Muscle layer of colon (tissue), 2 donors: ENCODE data around the gene SAFB2.
A peak's percentile ranks its signal among the peaks of the same experiment; 100 is the strongest.

Source experiments
- H3K27ac ChIP-seq: one replicate; pipeline ENCODE4 v1.7.0; 2013; ENCODE audit warnings: low read depth, mild to moderate bottlenecking, low read length, moderate library complexity
- H3K27me3 ChIP-seq, 2 donors: one replicate each; pipeline ENCODE4 v1.7.0; 2013; ENCODE audit warnings: low read length in 2 of 2, mild to moderate bottlenecking in 2 of 2; ENCODE audit not compliant: insufficient read depth in 2 of 2, control insufficient read depth in 1 of 2
- H3K36me3 ChIP-seq: one replicate; pipeline ENCODE4 v1.7.0; 2013; ENCODE audit warnings: mild to moderate bottlenecking, low read length; ENCODE audit not compliant: insufficient read depth
- H3K4me1 ChIP-seq: one replicate; pipeline ENCODE4 v1.7.0; 2013; ENCODE audit warnings: mild to moderate bottlenecking, low read length; ENCODE audit not compliant: insufficient read depth
- H3K4me3 ChIP-seq, 2 donors: one replicate each; pipeline ENCODE4 v1.7.0; 2013; ENCODE audit warnings: low read length in 2 of 2, low read depth in 1 of 2, mild to moderate bottlenecking in 1 of 2, moderate library complexity in 1 of 2
- H3K9ac ChIP-seq: one replicate; pipeline ENCODE4 v1.7.0; 2013; ENCODE audit warnings: low read length
- H3K9me3 ChIP-seq: one replicate; pipeline ENCODE4 v1.7.0; 2013; ENCODE audit warnings: mild to moderate bottlenecking, low read length
- donor health status: abdominal sarcoma.
- donor health status: Adenocarcinoma of cecum.

SAFB2 gene

DNA sequence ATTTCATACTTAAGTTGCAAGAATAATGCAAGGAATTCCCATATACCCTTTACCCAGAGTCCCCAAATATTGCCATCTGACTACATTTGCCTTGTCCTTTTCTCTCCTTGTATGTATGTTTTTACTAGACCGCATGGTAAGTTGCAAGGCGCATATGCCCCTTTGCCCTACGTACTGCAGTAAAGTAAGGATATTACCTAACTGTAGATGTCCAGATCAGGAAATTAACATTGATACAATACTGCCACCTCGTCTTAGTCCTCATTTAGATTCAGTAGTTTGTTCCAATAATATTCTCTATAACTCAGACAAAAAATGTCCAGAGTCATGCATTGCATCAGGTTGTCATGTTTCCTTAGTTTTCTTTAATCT is 9.7 kb upstream of the SAFB2 start:
- Histone ChIP-seq H3K27ac (no peak overlapping the region), H3K9ac (no peak overlapping the region), H3K36me3 (peaks cover 30% of the 10 kb centered on the region), H3K9me3 (no peaks in the 10 kb centered on the region), H3K4me3 (no peak overlapping the region), H3K27me3 (no peaks in the 10 kb centered on the region), H3K4me1 (peaks cover 55% of the 10 kb centered on the region)

DNA sequence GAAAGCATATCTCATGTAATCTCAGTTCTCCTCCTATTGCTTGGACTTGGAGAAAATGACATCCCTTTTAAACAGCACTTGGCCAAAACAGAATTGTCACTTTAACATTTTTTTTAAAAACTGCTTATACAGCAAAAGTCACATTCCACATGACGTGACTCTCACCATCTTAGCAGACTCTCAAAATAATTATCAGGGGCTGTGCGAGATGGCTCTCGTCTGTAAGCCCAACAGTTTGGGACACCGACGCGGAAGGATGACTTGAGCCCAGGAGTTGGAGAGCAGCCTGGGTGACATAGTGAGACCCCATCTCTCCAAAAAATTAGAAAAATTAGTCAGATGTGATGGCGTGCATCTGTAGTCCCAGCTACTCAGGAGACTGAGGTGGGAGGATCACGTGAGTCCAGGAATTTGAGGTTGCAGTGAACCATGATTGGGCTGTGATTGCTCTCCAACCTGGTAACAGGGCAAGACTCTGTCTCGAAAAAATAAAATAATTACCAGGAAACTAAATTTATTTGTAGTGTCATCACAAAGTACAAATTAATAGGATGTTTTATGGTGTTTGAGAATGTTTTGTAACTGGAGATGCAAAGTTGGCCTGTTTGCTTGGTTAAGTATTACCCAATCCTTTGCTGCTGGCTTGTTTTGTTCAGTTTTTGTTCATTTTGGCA is 9.1 kb upstream of the SAFB2 start:
- no peak overlapping the region for H3K27ac ChIP-seq
- no peak overlapping the region for H3K9ac ChIP-seq
- H3K4me3 ChIP-seq, result no peak overlapping the region
- H3K9me3 ChIP-seq, result no peaks in the 10 kb centered on the region
- peaks cover 59% of the 10 kb centered on the region for H3K4me1 ChIP-seq
- no peaks in the 10 kb centered on the region for H3K27me3 ChIP-seq
- H3K36me3 ChIP-seq, result peaks cover 35% of the 10 kb centered on the region

DNA sequence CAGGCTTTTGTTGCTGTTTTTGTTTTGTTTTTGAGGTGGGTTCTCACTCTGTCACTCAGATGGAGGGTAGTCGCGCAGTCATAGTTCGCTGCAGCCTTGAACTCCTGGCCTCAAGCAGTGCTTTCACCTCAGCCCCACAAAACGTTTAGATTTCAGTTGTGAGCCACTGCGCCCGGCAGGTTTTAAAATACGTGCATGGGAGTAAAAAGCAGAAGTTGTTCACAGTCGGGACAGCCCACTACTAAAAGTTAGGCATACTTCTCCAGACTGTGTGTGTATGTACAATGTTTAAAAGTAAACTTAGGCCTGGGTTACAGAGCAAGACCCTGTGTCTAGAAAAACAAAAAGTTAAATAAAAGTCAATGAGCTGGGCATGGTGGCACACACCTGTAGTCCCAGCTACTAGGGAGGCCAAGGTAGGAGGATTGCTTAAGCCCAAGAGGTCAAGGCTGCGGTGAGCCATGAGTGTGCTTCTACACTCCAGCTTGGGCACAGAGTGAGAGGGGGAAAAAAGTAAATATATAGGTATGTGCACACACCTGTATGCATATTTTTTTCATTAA is 6.4 kb upstream of the SAFB2 start:
- no peak overlapping the region for H3K9ac ChIP-seq
- H3K4me1 ChIP-seq, result peaks cover 73% of the 10 kb centered on the region
- no peak overlapping the region for H3K27ac ChIP-seq
- peaks cover 53% of the 10 kb centered on the region for H3K36me3 ChIP-seq
- H3K4me3 ChIP-seq, result no peak overlapping the region
- no peaks in the 10 kb centered on the region for H3K27me3 ChIP-seq
- H3K9me3 ChIP-seq, result no peaks in the 10 kb centered on the region

DNA sequence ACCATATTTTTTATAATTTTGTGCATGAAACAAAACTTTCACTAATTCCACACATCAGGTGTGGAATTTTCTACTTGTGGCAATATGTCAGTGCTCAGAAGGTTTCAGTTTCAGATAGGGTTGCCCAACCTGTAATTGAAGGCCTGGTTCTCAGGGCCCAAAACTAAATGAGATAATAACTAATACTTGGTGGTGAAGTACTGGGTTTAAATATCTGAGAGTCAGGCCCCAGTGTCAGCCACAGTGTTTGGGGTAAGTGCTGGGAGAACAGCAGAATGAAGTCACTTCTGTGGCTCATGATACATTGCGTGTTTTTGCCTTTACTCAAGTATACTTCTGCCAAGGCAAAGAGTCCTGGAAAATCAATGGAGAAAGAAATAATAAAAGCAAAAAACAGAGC is 5.9 kb upstream of the SAFB2 start:
- Histone ChIP-seq H3K9ac (no peak overlapping the region), H3K4me3 (no peak overlapping the region), H3K27me3 (no peaks in the 10 kb centered on the region), H3K27ac (no peak overlapping the region), H3K4me1 (peaks cover 73% of the 10 kb centered on the region), H3K9me3 (no peaks in the 10 kb centered on the region), H3K36me3 (peaks cover 53% of the 10 kb centered on the region)

DNA sequence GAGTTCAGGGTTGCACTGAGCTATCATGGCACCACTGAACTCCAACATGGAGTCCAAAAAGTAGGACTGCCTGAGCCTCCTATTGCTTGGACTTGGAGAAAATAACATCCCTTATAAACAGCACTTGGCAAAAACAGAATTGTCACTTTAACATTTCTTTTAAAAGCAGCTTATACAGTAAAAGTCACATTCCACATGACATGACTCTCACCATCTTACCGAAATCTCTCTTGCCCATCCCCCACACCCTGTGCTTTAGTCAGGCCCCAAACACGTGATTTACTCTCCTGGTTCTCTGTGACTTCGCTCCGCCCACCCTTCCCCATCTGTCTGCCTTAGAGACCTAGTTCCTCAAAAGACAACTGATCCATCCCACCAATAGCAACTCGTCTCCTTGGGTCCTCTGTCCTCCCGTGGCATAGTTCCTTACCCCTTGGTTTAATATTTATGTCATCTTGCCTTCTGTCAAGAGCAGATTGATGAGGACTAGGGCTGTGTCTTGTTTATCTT is 4.9 kb upstream of the SAFB2 start:
- H3K27me3 ChIP-seq, result no peaks in the 10 kb centered on the region
- H3K4me3 ChIP-seq, result no peak overlapping the region
- no peak overlapping the region for H3K27ac ChIP-seq
- no peaks in the 10 kb centered on the region for H3K9me3 ChIP-seq
- H3K4me1 ChIP-seq, result peaks cover 67% of the 10 kb centered on the region
- no peak overlapping the region for H3K9ac ChIP-seq
- H3K36me3 ChIP-seq, result peaks cover 53% of the 10 kb centered on the region

DNA sequence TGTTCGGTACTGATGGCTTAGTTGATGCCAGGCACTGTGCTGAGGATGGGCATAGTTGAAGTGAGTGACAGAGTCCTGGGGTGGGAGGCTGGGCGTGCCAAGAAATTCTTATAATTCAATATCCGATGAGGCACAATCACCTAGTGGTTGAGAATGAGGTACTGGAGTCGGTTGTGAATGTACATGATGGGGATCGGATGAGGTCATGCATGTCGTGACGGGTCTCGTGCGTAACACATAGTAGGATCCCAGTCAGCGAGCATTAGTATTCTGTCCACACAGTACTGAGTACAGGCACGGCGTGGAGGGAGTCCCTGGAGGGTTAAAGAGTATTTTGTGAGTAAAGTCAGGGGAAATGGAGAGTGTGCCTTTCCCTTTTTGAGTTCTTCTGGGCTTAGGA is 3.1 kb upstream of the SAFB2 start:
- Histone ChIP-seq H3K36me3 (peaks cover 58% of the 10 kb centered on the region), H3K4me3 (peak overlapping the region in 1 of 2 donors; percentile 98), H3K4me1 (peaks cover 63% of the 10 kb centered on the region), H3K9me3 (no peaks in the 10 kb centered on the region), H3K9ac (no peak overlapping the region), H3K27me3 (no peaks in the 10 kb centered on the region), H3K27ac (peak overlapping the region; percentile 3)

DNA sequence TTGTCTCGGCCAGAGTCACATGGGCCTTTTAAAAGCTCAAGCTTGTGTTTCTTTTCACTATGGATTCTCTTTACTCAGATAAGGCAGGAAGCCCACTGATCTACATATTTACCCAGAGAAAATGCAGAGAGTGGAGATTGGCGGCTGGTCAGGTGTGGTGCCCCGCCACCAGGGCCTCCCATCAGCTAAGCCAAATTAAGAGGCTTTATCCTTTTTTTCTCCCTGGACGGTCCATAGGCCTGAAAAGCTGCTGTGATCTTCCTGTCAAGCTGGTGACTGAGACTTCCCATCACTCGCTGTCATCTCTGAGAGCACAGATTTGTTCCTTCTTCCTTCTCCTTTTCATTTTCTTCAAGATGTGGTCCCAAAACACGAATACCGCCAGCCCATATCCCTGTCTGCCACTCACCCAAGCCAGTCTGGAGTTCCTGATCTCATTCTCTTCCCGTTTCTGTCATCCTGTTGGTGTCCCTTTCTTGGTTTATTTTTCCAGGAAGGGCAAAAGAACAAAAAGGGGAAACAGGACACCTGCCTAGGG is 2.2 kb upstream of the SAFB2 start:
- H3K27me3 ChIP-seq, result no peaks in the 10 kb centered on the region
- peaks cover 63% of the 10 kb centered on the region for H3K36me3 ChIP-seq
- H3K27ac ChIP-seq, result peak overlapping the region; percentile 99
- peak overlapping the region in 1 of 2 donors; percentile 98 for H3K4me3 ChIP-seq
- no peaks in the 10 kb centered on the region for H3K9me3 ChIP-seq
- peaks cover 63% of the 10 kb centered on the region for H3K4me1 ChIP-seq
- H3K9ac ChIP-seq, result peak overlapping the region; percentile 96

DNA sequence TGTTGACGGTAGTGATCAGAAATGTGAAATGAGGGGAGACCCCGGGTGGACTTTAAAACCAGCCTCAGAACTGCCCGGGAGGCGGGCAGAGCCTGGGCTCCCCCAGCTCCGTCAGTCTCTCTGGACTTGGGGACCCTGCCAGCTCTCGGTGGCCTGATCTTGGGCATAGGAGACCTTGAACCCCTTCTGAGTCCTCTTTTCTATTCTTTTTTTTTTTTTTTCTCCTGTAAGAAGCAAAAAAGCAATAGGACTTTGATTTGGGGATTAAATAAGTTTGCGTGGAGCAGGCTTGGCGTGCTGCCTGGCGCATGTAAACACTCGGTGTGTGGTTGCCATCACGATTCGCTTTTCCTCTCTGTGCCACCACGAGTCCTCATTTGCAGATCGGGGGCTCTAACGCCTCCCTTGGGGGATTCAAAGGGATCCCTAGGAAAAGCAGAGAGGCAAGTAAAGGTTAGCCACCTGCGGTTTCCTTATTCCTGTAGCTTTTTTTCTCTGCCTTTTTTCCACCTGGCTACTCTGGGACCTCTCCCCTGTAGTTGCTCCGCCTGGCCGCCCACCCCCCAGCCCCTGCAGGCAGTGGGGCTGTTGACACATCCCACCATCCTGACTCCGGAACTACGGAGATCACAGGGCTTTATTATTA is 1.6 kb upstream of the SAFB2 start:
- Histone ChIP-seq H3K4me3 (peak overlapping the region; percentile 95 to 98), H3K9ac (peak overlapping the region; percentile 96), H3K27ac (peak overlapping the region; percentile 99), H3K36me3 (peaks cover 57% of the 10 kb centered on the region), H3K4me1 (peaks cover 57% of the 10 kb centered on the region), H3K9me3 (no peaks in the 10 kb centered on the region), H3K27me3 (no peaks in the 10 kb centered on the region)

DNA sequence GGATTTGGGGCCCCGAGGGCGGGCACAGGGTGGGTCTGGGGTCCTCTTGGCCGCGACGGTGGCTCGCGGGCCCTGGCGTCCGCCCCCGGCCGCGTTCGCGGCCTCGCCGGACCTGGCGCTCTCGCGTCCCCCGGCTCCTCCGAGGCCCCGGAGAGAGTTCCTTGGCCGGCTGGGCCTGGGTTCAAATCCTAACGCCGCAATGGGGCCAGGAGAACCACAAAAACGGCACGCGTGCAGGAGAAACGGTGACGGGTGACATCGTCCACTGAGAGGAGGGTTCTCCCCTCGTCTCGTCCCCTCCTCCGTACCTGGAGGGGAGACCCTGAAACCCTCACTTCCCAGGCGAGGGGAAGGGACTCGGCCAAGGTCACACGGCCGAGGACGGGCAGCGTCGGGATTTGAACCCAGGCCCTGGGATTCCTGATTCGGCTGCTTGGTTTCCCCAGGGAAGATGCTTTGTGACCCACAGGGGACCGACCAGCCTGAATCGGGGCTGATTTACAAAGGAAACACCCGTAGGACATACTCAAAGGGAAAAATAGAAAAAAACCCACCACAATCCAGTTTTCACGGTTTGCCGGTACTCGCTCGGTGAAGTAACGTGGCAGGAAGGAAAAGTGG is 931 bp upstream of the SAFB2 start:
- H3K4me3 ChIP-seq, result peak overlapping the region; percentile 95 to 98
- H3K27me3 ChIP-seq, result no peaks in the 10 kb centered on the region
- H3K27ac ChIP-seq, result peak overlapping the region; percentile 99
- H3K36me3 ChIP-seq, result peaks cover 56% of the 10 kb centered on the region
- H3K9me3 ChIP-seq, result no peaks in the 10 kb centered on the region
- peaks cover 56% of the 10 kb centered on the region for H3K4me1 ChIP-seq
- H3K9ac ChIP-seq, result peak overlapping the region; percentile 96

DNA sequence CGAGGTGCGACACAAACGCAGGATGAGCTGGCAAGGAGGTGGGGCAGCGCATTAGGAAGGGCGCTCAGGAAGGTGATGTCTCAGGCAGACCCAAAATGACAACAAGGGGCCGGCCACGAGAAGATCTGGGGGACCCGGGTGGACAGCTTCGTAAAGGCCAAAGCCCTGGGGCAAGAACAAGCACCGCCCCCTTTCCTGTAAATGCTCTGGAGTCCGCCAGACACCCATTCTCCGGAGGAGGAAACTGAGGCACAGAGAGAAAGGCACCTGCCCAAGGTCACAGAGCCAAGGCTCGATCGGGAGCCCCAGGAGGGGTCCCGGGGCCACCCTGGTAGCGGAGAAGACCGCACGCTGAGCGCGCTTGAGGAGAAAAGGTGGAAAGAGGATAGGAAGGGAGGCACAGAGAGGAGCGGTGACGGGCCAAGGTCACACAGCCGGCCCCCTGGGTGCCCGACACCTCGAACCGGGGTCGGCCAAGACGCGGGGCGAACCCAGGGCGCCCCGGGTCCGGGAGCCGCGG is 571 bp downstream of the SAFB2 start:
- Histone ChIP-seq H3K4me1 (peaks cover 42% of the 10 kb centered on the region), H3K36me3 (peaks cover 56% of the 10 kb centered on the region)

DNA sequence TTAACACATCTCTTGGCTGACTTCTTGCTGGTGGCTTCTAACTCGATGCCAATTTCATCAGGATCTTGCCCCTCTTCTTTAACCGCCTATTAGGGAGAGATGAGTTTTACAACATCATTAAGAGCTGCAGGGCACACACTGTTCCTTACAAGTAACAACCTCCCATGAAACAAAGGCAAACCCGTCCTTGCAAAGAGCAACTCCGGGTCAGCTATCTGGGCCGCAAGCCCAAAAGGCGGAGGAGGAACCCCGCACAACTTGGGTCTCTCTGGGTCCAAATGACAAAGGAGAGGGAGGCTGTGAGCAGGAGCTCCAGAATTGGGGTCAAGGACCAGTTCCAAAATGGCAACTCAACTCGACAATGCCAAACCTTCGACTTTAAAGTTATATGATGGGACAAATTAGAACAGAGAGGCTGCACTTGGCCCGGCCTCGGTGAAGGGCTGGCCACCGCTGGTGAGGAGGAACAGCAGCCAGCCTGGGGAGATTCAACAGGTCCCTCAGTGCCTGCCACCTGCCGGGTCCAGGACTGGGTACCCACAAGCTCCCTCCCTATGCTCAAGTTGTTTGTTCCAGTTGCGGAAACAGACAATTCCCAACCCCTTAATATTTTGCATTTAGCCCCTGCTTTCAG is 1.1 kb downstream of the SAFB2 start:
- peaks cover 38% of the 10 kb centered on the region for H3K4me1 ChIP-seq
- H3K27me3 ChIP-seq, result no peaks in the 10 kb centered on the region
- no peaks in the 10 kb centered on the region for H3K9me3 ChIP-seq
- H3K4me3 ChIP-seq, result peak overlapping the region; percentile 87 to 93
- peak overlapping the region; percentile 69 for H3K9ac ChIP-seq
- peaks cover 50% of the 10 kb centered on the region for H3K36me3 ChIP-seq
- peak overlapping the region; percentile 88 for H3K27ac ChIP-seq

More for the DNA sequence above, 571 bp downstream of the SAFB2 start:
- no peaks in the 10 kb centered on the region for H3K9me3 ChIP-seq
- peak overlapping the region; percentile 88 for H3K27ac ChIP-seq
- peak overlapping the region; percentile 69 for H3K9ac ChIP-seq
- H3K27me3 ChIP-seq, result no peaks in the 10 kb centered on the region
- peak overlapping the region; percentile 87 to 93 for H3K4me3 ChIP-seq
